Activated T-cell treated with anti-CD3 and anti-CD28 coated beads, Interleukin-2, amount 50 U/mL, for 24 hours (primary cell): Measurements from ENCODE around the gene PDE4D.

Source experiments
- DNase-seq: peaks from one replicate; pipeline ENCODE4 v3.0.0-alpha.2; 2020
- H3K27ac Mint-ChIP-seq: 2 replicates; pipeline ENCODE4 v1.8.0; 2020; ENCODE audit warnings: mild to moderate bottlenecking, mixed read lengths
- H3K27me3 Mint-ChIP-seq: 2 replicates; pipeline ENCODE4 v1.8.0; 2020; ENCODE audit warnings: mixed read lengths
- H3K36me3 Mint-ChIP-seq: 2 replicates; pipeline ENCODE4 v1.8.0; 2020; ENCODE audit warnings: low read depth, mixed read lengths
- H3K4me1 Mint-ChIP-seq: 2 replicates; pipeline ENCODE4 v1.8.0; 2020; ENCODE audit warnings: low read depth, mixed read lengths
- H3K4me3 Mint-ChIP-seq: 2 replicates; pipeline ENCODE4 v1.8.0; 2020; ENCODE audit warnings: mild to moderate bottlenecking, moderate library complexity, mixed read lengths
- H3K9me3 Mint-ChIP-seq: 2 replicates; pipeline ENCODE4 v1.8.0; 2020; ENCODE audit warnings: mixed read lengths

The PDE4D gene

GRCh38 chr5:59123595-59124561 is 769.6 kb downstream of the PDE4D start:
- H3K4me1 Mint-ChIP-seq = no peaks in the 10 kb centered on the region
- no peak overlapping the region for H3K27ac Mint-ChIP-seq
- DNase-seq = no peak
- no peaks in the 10 kb centered on the region for H3K36me3 Mint-ChIP-seq
- no peaks in the 10 kb centered on the region for H3K27me3 Mint-ChIP-seq
- H3K4me3 Mint-ChIP-seq = no peak overlapping the region
- H3K9me3 Mint-ChIP-seq = no peaks in the 10 kb centered on the region

- Mint-ChIP-seq H3K27me3 (no peaks in the 10 kb centered on the region), H3K4me1 (peaks cover 2% of the 10 kb centered on the region), H3K36me3 (no peaks in the 10 kb centered on the region), H3K27ac (no peak overlapping the region), H3K4me3 (no peak overlapping the region), H3K9me3 (no peaks in the 10 kb centered on the region)
- DNase-seq = no peak
Observed at GRCh38 chr5:59119480-59119879, 774.0 kb downstream of the PDE4D start.

- DNase-seq = no peak
- Mint-ChIP-seq H3K4me1 (peaks cover 5% of the 10 kb centered on the region), H3K9me3 (no peaks in the 10 kb centered on the region), H3K4me3 (no peak overlapping the region), H3K27ac (no peak overlapping the region), H3K27me3 (no peaks in the 10 kb centered on the region), H3K36me3 (no peaks in the 10 kb centered on the region)
Observed at GRCh38 chr5:59117320-59117719, 776.2 kb downstream of the PDE4D start.

GRCh38 chr5:59116231-59116865 is 777.2 kb downstream of the PDE4D start:
- Mint-ChIP-seq H3K4me1 (peaks cover 6% of the 10 kb centered on the region), H3K27me3 (no peaks in the 10 kb centered on the region), H3K27ac (no peak overlapping the region), H3K36me3 (no peaks in the 10 kb centered on the region), H3K4me3 (no peak overlapping the region), H3K9me3 (no peaks in the 10 kb centered on the region)
- DNase-seq = no peak

GRCh38 chr5:59115345-59115744 is 778.2 kb downstream of the PDE4D start:
- H3K4me3 Mint-ChIP-seq = no peak overlapping the region
- no peak overlapping the region for H3K27ac Mint-ChIP-seq
- peaks cover 6% of the 10 kb centered on the region for H3K4me1 Mint-ChIP-seq
- H3K27me3 Mint-ChIP-seq = no peaks in the 10 kb centered on the region
- H3K36me3 Mint-ChIP-seq = no peaks in the 10 kb centered on the region
- DNase-seq = no peak
- no peaks in the 10 kb centered on the region for H3K9me3 Mint-ChIP-seq

GRCh38 chr5:59109383-59109782 is 784.1 kb downstream of the PDE4D start:
- Mint-ChIP-seq H3K9me3 (no peaks in the 10 kb centered on the region), H3K27ac (no peak overlapping the region), H3K36me3 (no peaks in the 10 kb centered on the region), H3K4me3 (no peak overlapping the region), H3K27me3 (no peaks in the 10 kb centered on the region), H3K4me1 (peaks cover 16% of the 10 kb centered on the region)
- DNase-seq = no peak

- no peak overlapping the region for H3K27ac Mint-ChIP-seq
- H3K4me1 Mint-ChIP-seq = peaks cover 20% of the 10 kb centered on the region
- H3K27me3 Mint-ChIP-seq = no peaks in the 10 kb centered on the region
- no peak overlapping the region for H3K4me3 Mint-ChIP-seq
- no peak for DNase-seq
- no peaks in the 10 kb centered on the region for H3K9me3 Mint-ChIP-seq
- no peaks in the 10 kb centered on the region for H3K36me3 Mint-ChIP-seq
Observed at GRCh38 chr5:59107692-59108091, 785.8 kb downstream of the PDE4D start.

GRCh38 chr5:59104400-59105127 is 789.0 kb downstream of the PDE4D start:
- Mint-ChIP-seq H3K9me3 (peaks cover 4% of the 10 kb centered on the region), H3K27me3 (no peaks in the 10 kb centered on the region), H3K27ac (no peak overlapping the region), H3K4me3 (no peak overlapping the region), H3K4me1 (peaks cover 35% of the 10 kb centered on the region), H3K36me3 (no peaks in the 10 kb centered on the region)
- no peak for DNase-seq

GRCh38 chr5:59103303-59103702 is 790.2 kb downstream of the PDE4D start:
- no peaks in the 10 kb centered on the region for H3K36me3 Mint-ChIP-seq
- no peak for DNase-seq
- H3K4me1 Mint-ChIP-seq = peaks cover 48% of the 10 kb centered on the region
- no peak overlapping the region for H3K4me3 Mint-ChIP-seq
- H3K27me3 Mint-ChIP-seq = no peaks in the 10 kb centered on the region
- H3K9me3 Mint-ChIP-seq = peaks cover 4% of the 10 kb centered on the region
- H3K27ac Mint-ChIP-seq = no peak overlapping the region

GRCh38 chr5:59102437-59102836 is 791.1 kb downstream of the PDE4D start:
- Mint-ChIP-seq H3K9me3 (peaks cover 4% of the 10 kb centered on the region), H3K36me3 (no peaks in the 10 kb centered on the region), H3K27ac (no peak overlapping the region), H3K27me3 (no peaks in the 10 kb centered on the region), H3K4me3 (no peak overlapping the region), H3K4me1 (peaks cover 47% of the 10 kb centered on the region)
- no peak for DNase-seq

GRCh38 chr5:59100875-59101274 is 792.7 kb downstream of the PDE4D start:
- Mint-ChIP-seq H3K9me3 (peaks cover 4% of the 10 kb centered on the region), H3K27ac (no peak overlapping the region)
- DNase-seq = no peak

GRCh38 chr5:59099995-59100345 is 793.6 kb downstream of the PDE4D start:
- no peak overlapping the region for H3K4me3 Mint-ChIP-seq
- H3K27ac Mint-ChIP-seq = no peak overlapping the region
- peaks cover 50% of the 10 kb centered on the region for H3K4me1 Mint-ChIP-seq
- no peak for DNase-seq
- peaks cover 4% of the 10 kb centered on the region for H3K9me3 Mint-ChIP-seq
- H3K36me3 Mint-ChIP-seq = no peaks in the 10 kb centered on the region
- H3K27me3 Mint-ChIP-seq = no peaks in the 10 kb centered on the region

More at GRCh38 chr5:59100875-59101274, 792.7 kb downstream of the PDE4D start:
- no peaks in the 10 kb centered on the region for H3K27me3 Mint-ChIP-seq
- no peak overlapping the region for H3K4me3 Mint-ChIP-seq
- peaks cover 47% of the 10 kb centered on the region for H3K4me1 Mint-ChIP-seq
- no peaks in the 10 kb centered on the region for H3K36me3 Mint-ChIP-seq

- Mint-ChIP-seq H3K9me3 (peaks cover 4% of the 10 kb centered on the region), H3K27ac (peak overlapping the region; percentile 49), H3K4me3 (peak overlapping the region; percentile 3), H3K36me3 (no peaks in the 10 kb centered on the region), H3K27me3 (no peaks in the 10 kb centered on the region), H3K4me1 (peaks cover 45% of the 10 kb centered on the region)
- DNase-seq = no peak
Observed at GRCh38 chr5:59099270-59099994, 794.1 kb downstream of the PDE4D start.

GRCh38 chr5:59098743-59099142 is 794.8 kb downstream of the PDE4D start:
- Mint-ChIP-seq H3K27me3 (no peaks in the 10 kb centered on the region), H3K4me1 (peaks cover 44% of the 10 kb centered on the region), H3K36me3 (no peaks in the 10 kb centered on the region), H3K4me3 (no peak overlapping the region), H3K27ac (peak overlapping the region; percentile 40), H3K9me3 (peaks cover 4% of the 10 kb centered on the region)
- no peak for DNase-seq
